CD4-positive, alpha-beta T cell treated with Interleukin-17A for 1 hour (primary cell): ENCODE data around the gene KRTAP5-11.
A peak's percentile ranks its signal among the peaks of the same experiment; 100 is the strongest.
"Not testable (repeated sequence)": the region's sequence is repeated elsewhere in the genome, so short reads cannot be mapped to it uniquely, and the experiment has no call there.

Experiments
- DNase-seq: peaks from one replicate; pipeline ENCODE4 v3.0.0-alpha.2; 2020

The KRTAP5-11 gene

DNA sequence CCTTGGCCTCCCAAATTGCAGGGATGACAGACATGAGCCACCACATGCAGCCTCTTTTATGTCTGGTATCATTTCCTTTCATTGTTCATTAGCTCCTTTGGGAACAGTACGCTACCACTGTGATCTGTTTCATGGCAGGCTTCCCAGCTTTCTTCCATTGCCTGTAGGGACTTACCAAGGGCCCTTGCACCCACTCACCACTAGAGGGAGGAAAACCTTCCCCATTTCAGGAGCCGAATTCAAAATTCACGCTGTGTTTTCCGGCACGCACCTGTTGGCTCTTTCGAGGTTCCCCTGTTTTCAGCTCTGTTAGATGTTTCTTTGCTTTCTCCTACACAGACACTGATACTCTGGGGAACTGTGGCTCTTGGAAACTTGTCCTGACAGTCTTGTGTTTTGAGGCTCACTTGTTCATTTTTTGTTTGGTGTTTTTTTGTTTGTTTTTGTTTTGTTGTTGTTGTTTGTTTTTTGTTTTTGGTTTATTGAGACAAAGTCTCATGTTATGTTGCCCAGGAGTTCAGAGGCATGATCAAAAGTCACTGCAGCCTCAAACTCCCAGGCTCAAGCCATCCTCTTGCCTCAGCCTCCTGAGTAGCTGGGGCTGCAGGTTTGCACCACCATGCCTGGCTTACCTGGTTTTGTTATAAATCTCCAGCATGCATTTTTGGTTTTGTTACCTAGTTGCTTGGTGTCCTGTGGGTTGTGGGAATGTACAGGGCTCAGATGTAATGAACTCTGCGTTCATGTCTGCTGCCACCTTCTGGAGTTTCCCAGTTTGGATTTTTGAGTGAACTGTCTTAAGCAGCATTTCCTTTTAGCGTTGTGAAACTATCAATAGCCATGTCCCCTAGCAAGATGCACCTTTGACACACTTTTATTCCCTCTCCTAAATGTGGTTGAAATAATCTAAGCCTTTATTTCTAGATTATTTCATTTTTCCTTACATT, 2.3 kb downstream of the KRTAP5-11 start:
- DNase-seq = peak; percentile 34

DNA sequence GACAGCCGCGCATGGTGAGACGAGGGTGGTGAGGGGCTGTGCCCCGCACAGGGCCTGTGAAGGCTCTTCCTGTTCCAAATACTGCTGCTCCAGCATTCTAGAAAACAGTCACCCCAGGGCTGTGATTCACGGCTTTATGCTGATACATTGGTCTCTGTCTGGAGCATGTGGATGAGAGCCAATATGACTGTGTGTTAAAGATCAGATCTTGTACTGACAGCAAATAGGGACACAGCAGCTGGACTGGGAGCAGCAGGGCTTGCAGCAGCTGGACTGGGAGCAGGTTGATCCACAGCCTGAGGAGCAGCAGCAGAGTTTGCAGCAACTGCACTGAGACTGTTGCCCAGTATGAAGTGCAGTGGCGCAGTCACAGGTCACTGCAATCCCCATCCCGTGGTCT, 3.2 kb downstream of the KRTAP5-11 start:
- DNase-seq = not testable (repeated sequence)

DNA sequence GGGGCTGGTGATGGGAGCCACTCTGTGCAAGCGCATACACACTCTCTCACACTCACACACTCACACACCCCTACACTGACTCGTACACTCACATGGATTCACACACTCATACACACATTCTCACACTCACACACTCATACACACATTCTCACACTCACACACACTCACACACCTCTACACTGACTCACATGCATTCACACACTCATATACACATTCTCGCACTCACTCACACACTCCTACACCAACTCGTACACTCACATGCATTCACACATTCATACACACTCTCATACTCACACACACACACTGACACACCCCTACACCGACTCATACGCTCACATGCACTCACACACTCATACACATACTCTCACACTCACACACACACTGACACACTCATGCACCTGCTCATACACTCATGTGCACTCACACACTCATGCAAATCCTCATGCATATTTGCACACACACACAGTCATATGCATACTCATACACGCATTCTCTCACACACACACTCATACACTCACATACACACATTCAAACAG, 5.1 kb downstream of the KRTAP5-11 start:
- no peak for DNase-seq

DNA sequence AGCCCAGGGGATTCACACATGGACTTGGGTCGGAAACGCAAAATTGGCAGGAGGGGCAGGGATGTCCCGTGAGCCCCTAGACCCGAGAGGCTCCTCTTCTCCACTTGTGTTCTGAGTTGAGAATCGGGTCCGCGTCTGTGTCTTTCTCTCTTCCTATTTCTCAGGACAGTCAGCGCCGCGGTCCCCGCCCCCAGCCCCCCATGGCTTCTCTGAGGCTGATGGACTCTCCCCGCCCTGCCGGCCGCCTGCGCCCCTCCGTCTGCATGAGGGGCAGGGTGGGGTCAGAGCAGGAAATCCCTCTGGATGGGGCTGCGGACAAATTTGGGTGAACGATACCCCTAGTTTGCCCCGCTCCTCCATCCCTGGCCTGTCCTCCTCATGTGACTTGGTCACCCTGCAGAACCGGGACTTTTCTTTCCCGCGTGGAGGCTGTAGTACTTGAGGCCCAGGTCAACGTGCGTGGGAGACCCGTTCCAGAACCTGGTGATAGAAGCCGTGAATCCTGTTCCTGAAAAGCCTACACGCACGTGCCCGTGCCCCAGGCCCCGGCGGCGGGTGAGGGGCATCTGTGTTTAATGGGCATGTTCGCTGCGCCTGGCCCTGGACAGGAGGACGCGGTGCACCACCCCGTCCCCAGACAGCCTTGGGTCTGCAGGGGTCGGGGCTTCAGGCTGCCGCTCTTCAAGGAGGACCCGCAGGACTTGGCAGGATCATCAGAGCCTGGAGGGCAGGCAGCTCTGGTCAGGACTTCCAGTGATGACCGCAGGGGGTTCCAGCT, 5.8 kb downstream of the KRTAP5-11 start:
- DNase-seq = not testable (repeated sequence)

GRCh38 chr11:71575723-71576424, 6.8 kb downstream of the KRTAP5-11 start:
- DNase-seq = no peak

GRCh38 chr11:71574418-71574817, 8.3 kb downstream of the KRTAP5-11 start:
- DNase-seq = no peak

GRCh38 chr11:71572811-71573210, 9.9 kb downstream of the KRTAP5-11 start:
- no peak for DNase-seq

GRCh38 chr11:71571101-71571850, 11.4 kb downstream of the KRTAP5-11 start:
- DNase-seq = not testable (repeated sequence)

- DNase-seq = no peak
These were observed 13.8 kb downstream of the KRTAP5-11 start for GRCh38 chr11:71568704-71569349.

GRCh38 chr11:71567633-71568032, 15.0 kb downstream of the KRTAP5-11 start:
- DNase-seq = not testable (repeated sequence)

- not testable (repeated sequence) for DNase-seq
These were observed 15.8 kb downstream of the KRTAP5-11 start for GRCh38 chr11:71566626-71567599.

- no peak for DNase-seq
These were observed 16.5 kb downstream of the KRTAP5-11 start for GRCh38 chr11:71566081-71566620.

DNA sequence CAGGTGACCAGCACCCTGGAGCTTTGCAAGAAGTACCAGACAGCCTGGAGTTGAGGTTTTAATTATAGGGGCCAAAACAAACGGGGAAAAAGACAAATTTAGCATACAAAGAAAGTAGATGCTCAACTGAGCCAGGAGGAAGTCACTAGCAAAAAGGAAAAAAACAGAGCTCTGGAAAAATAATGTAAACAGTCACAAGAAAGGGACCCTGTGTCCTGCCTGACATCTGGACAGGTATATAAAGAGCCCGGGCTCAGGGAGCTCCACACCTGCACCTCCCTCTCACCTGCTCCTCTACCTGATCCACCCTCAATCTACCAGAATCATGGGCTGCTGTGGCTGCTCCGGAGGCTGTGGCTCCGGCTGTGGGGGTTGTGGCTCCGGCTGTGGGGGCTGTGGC, 17.4 kb downstream of the KRTAP5-11 start, which contains the start of gene KRTAP5-10:
Gene KRTAP5-10 (plus strand): TSS at position 301 of the 400 bp plus-strand sequence. CDS start 25 bp downstream, at position 326.
- no peak for DNase-seq

- DNase-seq = no peak
These were observed 18.2 kb downstream of the KRTAP5-11 start for GRCh38 chr11:71564430-71564829.

GRCh38 chr11:71563406-71563805, 19.3 kb downstream of the KRTAP5-11 start:
- DNase-seq = peak; percentile 5

GRCh38 chr11:71562120-71562519, 20.6 kb downstream of the KRTAP5-11 start:
- DNase-seq = no peak

DNA sequence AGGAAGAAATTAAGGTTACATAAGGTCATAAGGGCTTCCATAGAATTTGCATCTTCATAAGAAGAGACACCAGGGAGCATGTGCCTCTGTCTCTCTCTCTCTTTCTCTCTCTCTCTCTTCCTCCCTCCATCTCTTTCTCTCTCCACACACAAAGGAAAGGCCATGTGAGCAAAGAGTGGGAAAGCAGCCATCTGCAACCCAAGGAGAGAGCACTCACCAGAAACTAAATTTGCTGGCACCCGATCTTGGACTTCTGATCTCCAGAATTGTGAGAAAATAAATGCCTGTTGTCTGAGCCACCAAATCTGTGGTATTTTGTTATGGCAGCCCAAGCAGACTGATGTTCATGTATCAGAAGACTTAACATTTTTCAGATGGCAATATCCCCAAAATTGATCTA, 23.7 kb downstream of the KRTAP5-11 start:
- DNase-seq = no peak

GRCh38 chr11:71557257-71557656, 25.4 kb downstream of the KRTAP5-11 start:
- no peak for DNase-seq

- no peak for DNase-seq
These were observed 26.7 kb downstream of the KRTAP5-11 start for GRCh38 chr11:71556018-71556417.

- DNase-seq = no peak
These were observed 27.2 kb downstream of the KRTAP5-11 start for GRCh38 chr11:71555508-71555907.
